Metanephros (tissue), 2 donors: ENCODE results near the gene ZNF217. TPM values are rescaled to one million over a fixed set of nuclear protein-coding genes. Genes with fewer than 3 reads are reported as not detected.

Experiments used
- small RNA-seq: library from RNA; depleted of rRNA; stranded (forward); fragments of <200 nt; gene quantifications from one replicate; pipeline ENCODE3, GENCODE V24; 2014; ENCODE audit warnings: low replicate concordance
- total RNA-seq: library from RNA; depleted of rRNA; stranded (reverse); fragments of >200 nt; gene quantifications from one replicate; pipeline ENCODE4 v1.2.3, GENCODE V29; 2014

The ZNF217 gene
- 39.7 TPM for total RNA-seq

DNA sequence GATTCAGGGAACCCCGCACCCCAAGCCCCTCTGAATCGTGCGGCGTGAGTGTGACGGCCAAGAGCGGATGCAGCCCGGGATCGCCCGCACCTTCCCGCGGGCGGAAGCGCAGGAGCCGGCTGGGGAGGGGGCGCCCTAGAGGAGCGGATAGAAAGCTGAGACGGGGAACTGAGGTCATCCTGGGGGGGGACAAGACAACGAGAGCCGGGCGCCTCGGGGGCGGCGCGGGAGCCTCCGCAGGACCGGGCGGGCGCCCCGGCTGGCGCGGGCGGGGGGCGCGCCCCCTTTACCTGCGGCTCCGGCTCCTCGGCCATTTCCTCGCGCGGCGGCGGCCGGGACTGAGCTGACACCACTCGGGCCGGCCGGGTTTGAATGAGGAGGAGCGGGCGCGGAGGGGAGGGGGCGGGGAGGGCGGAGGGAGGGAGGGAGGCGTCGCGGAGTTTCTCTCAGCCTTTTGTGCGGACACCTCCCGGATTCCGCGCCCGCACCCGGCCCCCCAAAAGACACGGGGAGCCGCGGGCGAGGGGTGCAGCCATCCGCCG is at the start of gene ZNF217:
TSS of gene ZNF217 (minus strand) at position 374 of the 542 bp plus-strand sequence. CDS start 11,013 bp downstream, outside the sequence.

Small RNA genes within 50 kb of the gene (small RNA-seq; reads per million reads assigned to genes)
- gene RF00019: not detected
